Pons (tissue), 1 donor: ENCODE measurements around the gene GALT.

Experiments used
- DNase-seq: peaks from one replicate; pipeline ENCODE4 v3.0.0-alpha.2; 2016; ENCODE audit warnings: low spot score

GALT gene

DNA sequence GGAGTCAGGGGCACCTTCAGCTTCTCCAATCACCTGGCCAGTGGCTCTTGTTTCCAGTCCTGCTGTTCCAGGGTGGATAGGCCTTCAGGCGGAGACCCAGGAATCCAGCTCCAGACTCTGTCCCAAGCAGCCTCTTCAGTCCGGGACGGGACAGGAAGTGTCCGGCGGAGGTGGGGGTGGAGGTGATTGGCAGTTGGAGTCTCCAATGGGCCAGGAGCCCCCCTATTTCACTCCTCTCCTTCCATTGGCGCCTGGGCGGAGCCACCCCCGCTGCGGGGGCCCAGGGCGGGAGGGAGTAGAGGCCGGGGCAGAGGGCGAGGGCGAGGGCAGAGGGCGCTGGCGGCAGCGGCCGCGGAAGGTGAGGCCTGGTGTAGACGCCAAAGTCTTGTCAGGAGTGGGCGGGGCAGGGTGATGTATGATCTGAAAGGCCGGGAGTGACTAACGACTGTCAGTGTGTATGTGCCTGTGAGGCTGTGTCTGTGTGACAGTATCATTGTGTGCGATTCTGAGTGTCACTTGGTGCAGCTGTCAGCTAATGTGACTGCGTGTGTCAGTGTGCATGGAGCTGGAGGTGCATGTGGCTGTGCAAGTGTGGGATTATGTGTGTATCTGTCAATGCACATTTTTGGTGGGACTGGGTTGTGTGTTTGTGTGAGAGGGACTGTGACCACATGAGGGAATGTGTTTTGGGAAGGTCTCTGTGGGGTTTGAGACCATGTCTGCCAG, 5.6 kb downstream of the GALT start, which contains the start of gene IL11RA:
IL11RA (plus strand) TSS at position 310 of the 726 bp plus-strand sequence. CDS start 3,033 bp downstream, outside the sequence.
- peak; percentile 95 for DNase-seq

DNA sequence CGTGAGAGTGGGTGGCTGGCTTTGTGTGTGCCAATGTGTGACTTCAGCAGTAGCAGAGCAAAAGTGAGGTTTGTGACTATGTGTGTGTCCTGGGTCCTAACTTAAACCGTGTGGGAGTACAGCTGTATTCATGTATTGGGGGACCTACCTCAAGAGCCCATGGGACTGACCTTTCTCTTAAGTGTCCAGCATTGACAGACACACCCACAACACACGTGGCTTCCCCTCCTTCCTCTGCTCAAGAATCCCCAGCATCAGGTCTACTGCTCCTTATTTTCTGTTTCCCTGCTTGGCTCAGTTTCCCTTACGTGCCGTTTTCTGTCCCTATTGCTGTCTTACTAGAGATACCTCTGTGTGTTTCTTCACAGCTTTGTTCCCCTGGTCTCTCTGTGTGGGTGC, 6.1 kb downstream of the GALT start:
- DNase-seq: no peak

DNA sequence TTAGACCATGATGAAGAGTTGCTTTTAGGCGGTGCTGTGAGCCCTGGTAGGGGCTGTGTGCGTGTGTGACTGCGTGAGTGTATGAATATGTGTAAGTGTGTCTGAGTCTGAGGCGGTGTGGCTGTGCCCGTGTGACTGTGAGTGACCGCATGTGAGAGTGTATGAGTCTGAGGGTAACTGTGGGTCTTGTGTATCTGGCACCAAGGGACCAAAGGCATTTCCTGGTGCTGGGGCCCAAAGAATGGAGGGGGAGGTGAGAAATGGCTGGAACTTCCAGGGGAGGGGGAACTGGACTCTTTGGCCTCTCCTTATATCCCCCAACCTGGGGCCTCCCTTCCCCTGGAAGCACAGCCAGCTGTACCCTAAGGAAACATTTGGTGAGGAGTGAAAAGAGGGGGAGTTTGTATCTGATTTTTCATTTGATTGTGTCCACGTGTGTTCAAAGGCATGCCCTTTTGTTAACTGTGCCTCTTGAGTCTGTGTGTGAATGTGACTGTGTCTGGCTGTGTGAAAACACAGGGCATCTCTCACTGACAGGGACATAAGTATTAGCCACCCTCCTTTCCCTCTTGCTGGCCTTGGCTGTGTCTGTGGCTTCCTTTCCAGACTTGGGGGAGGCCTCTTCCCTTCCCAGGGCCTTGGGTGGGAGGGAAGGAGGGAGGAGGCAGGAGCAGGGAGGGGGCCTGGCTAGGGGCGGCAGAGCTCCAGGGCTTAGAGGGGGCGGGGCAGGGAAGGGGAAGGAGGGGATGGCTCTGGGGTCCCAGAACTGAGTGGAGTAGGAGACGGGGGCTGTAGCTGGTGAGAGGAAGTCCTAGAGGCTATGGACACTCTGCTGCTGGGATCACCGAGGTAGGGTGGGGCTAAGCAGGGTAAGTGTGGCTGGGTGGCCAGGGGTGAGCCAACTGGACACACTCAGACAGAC, 6.9 kb downstream of the GALT start:
- DNase-seq: no peak

DNA sequence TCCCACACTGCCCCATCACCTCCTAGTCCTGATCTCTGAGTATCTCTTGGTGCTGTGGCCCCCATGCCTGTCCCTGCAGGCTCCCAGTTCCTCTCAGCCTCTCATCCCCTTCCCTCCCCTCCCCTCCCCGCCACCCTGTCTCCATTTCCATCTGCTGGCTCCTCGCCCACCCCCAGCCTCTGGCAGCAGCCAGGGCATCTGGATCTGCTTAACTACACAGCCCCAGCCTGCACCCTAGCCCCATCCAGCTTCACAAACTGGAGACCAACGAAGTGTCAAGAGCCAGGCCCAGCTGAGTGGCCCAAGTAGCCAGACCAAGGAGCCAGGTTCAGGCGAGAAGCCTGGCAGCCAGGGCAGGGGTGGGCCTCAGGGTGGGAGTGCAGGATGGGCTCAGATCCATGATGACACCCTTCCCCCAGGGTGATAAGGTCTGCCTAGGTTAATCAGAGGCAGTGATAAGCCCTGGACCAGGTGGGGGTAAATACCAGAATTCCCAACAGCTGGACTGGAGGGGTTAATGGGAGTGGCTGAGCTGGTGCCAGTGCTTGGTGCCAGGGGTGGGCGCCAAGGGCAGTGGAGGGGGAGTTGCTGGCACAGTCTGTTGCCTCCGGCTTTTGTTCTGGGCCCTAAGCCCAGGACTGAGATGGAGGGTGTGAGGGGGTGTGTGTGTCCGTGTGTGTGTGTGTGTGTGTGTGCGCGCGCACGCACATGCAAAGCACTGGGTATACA, 8.0 kb downstream of the GALT start:
- DNase-seq: peak; percentile 68

DNA sequence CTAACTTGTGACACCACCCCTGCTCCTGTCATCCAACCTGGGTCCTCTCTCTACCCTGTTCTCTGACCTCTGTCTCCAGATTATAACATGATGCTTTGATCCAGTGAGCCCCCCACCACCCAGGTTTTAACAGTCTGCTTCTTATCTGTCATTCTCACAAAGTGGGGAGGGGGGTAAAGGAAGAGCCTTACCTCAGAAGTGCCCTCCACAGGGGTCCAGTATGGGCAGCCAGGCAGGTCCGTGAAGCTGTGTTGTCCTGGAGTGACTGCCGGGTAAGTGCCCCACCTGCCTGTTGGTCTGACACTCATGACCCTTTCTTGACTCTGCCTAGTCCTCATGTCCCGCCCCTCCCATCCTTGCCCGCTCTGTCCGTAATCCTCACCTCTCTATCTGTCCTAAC, 8.9 kb downstream of the GALT start:
- DNase-seq: no peak

DNA sequence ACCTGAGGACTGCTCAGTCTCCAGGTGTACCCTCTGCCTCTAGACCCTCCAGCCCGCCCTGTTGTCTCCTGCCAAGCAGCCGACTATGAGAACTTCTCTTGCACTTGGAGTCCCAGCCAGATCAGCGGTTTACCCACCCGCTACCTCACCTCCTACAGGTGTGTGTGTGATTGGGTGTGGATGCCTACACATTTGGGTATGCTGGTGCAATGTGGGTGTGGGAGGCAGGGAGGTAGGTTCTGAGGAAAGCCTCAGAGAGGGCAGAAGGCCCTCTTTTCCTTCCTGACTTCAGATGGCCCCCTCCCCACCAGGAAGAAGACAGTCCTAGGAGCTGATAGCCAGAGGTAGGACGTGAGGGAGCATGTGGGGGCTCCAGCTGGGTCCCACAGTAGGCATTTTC, 10.5 kb downstream of the GALT start:
- DNase-seq: no peak

DNA sequence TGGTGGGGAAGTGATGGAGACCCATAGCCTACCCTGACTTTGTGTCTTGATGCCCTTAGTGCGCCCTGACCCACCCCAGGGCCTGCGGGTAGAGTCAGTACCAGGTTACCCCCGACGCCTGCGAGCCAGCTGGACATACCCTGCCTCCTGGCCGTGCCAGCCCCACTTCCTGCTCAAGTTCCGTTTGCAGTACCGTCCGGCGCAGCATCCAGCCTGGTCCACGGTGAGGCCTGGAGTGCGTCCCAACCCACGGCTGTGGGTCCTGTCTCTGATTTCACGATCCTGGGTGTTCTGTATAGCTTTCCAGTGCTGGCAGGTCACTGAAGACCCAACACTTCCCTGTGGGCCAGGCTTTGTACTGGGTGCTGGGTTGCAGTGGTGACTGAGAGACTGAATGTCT, 12.0 kb downstream of the GALT start:
- DNase-seq: no peak

DNA sequence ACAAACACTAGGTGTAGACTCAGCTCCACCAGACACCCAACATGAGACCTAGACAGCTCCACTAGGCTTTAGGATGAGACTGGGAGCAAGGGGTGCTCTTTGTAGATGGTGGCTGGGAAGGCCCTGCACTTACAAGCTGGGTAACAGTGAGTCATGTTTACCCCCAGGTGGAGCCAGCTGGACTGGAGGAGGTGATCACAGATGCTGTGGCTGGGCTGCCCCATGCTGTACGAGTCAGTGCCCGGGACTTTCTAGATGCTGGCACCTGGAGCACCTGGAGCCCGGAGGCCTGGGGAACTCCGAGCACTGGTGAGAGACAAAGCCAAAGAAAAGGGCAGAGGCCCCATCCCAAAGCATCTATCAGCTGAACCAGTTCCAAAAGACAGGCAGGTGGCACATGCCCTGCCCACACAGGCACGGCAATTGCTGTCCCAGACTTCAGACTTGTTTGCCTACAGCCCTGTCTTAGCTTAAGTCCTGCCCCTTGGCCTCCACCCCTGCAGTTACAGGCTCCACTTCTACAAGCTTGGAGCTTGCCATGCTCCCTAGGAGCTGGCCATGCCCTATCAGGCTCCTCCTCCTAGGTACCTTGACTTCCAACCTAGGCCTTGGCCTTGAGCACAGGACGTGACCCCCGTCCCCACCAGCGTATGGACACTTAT, 13.2 kb downstream of the GALT start:
- DNase-seq: no peak

DNA sequence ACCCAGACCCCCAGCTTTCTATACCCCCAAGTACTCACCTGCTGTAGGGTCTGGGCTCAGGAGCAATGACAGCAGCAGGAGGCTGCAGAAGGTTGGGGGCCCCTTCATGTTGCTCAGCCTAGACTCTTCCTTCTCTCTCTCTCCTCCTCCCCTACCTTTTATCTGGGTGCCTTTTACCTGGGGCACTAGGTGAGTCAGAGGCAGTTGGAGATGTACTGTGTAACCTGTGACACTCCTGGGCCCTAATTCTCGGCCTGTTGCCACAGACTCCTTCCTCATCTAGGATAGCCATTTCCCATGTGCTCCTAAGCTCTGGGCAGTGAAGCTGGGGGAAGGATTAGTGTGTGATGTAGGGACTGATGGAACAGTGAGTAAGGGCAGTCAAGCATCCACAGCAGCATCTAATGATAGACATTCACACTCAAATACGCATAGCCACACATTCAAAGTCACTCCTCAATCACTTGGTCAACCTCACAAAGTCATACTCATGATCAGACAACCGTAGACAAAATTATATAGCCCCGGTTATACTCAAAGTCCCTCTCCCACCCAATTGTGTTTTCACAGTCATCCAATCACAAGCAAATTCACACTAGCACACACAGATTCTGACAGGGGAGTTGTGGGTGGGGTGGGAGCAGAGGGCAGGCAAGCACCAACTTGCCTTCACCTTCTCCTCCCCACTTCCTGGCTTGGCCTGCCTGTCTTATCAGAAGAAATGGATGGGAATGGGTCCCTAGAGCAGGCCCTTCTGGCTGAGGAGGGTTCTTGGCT, 16.2 kb downstream of the GALT start, which contains the start of gene CCL27:
CCL27 (minus strand) TSS at position 132 of the 777 bp plus-strand sequence; CDS start at position 108, 24 bp downstream.
- DNase-seq: no peak

DNA sequence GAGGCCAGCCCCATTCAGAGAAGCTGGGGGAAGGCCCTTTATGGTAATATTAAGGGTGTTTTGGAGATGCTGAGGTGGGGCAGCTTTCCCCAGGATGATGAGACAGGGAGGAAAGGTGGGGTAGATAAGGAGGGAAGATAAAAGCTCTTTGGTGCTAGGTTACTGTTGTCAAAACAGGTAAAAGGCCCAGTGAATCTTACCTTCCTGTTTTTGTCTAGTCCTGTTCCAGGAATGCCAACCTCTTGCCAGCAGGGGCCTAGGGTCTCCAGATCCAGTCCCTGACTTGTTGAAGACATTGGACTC, 16.8 kb downstream of the GALT start:
- DNase-seq: no peak

DNA sequence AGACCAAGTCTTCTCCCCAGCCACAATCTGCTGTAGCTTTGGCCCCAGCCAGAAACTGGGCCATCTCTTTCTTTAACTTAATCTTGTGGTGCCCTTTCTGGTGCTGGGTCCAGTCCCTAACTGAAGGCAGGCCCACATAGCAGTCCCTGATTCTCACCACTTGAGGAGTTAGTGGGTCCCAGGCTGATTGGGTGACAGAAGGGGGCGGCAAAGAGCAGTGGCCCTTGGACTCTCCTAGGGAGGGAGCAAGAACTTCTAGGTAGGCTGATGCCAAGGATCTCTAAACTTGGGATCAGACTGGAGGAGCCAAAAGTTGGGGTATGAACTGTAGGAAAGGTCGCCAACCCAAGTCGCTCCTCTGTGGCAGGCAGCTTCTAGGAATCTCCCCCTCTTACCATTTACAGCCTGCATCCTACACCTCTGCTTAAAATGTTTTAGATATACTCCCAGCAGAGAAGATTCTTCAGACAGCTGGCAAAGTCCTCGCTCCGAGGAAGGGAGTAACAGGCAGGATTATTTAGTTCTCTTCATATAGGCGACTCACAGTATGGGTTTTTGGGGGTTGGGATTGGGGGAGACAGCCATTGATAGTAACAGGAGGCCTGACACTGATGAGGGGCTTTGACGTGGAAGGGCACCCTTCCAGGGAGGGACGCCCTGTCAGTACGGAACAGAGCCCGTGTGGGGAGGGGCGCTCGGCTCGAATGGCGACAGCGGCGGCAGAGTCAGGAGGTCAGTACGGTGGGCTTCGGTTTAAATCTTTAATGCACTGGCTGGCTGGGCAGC, 18.0 kb downstream of the GALT start:
- DNase-seq: peak; percentile 83

DNA sequence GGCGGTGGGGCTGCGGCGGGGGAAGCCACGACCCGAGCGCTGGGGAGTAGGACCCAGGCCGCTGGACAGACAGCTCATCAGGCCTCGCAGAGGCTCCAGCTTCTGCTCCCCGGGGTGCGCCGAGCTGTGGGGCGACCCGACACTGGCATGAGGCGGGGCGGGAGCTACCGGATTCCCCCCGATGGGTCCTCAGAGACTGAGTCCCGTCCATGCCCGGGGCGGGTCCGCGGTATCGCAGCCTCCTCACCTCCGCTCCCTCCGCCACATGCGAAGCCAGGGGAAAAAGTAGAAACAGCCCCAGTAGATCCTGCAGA, 18.5 kb downstream of the GALT start:
- no peak for DNase-seq

DNA sequence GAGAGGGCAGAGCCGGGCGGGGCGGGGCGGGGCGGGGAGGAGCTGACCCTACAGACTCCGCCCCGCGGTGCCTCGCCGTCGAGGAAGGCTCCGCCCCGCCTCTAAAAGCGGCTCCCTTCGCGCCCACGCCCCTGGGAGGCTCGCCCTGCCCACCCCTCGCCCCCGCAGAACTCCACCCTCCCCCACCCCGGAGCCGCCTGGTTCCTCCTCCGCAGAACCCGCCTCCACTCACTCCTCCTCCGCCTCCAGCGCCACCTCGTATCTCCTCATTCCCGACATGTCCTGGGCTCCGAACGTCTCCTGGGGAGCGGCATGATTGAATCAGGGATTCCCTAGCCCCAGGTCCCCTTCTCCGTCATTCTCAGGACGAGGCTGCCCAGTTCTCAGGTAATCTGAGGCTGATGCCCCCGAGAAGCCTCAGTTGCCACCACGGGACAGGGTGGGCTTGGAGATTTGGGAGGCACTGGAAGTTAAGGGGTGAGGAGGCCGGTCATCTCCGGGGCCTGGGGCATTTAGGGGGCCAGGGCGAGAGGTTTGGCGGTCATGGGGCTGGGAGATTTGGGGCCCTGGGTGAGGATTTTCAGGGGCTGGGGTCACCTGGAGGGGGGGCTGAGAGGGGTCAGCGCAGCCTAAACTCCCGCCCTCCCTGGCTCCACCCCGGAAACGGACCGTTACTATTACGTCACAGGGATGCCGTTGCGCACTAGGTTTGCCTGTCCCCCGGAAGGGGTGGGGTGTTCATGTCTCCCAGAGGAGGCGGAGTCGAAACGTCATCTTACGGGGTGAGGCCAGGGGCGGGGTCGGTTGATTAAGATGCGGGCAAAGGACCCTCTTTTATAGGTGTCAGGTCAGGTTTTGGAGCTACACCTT, 19.1 kb downstream of the GALT start:
- peak; percentile 96 for DNase-seq

DNA sequence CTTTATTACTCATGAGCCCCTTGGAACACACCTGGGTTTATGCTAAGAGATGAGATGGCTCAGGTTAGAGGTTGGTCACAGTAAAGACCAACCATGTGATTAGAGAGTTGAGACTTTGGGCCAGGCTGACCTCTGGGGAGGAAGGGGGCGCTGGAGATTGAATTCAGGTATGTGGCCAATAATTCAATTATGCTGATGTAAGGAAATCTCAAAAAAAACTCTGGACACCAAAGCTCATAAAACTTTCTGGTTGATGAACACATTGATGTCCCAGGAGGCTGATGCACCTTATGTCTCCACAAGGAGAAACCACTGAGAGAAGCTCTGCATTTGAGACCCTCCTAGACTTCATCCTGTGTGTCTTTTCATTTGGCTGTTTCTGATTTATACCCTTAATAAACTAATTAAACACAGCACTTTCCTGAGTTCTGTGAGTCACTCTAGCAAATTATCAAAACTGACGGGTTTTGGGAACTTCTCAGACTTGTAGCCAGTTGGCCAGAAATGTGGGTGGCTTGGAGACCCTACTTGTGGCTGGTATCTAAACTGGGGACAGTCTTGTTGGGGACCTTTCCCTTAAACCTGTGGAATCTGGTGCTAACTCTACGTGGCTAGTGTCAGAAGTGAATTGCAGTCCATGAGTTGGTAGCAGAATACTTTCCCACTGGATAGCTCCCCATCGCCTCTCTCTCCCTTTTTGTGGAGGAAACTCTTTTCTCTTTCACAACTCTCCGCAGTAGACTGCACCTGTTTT, 23.5 kb downstream of the GALT start:
- no peak for DNase-seq

DNA sequence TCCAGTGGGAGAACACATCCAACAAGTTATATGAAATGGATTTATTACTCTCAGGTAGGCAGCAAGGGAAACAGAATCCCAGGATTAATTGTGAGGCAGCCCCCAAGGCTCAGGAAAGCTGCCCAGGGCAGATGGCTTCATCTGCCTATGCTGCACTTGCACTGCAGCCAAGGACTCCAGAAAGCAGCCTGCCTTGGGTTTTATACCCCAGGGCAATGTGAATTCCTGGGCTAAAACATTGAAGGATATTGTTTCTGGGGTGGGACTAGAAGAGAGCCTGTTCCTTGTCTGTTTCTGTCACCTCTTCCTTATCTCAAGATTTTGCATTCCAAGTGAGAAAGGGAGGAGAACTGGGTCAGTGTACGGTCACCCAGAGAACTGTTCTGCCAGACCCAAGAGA, 24.8 kb downstream of the GALT start:
- DNase-seq: no peak

DNA sequence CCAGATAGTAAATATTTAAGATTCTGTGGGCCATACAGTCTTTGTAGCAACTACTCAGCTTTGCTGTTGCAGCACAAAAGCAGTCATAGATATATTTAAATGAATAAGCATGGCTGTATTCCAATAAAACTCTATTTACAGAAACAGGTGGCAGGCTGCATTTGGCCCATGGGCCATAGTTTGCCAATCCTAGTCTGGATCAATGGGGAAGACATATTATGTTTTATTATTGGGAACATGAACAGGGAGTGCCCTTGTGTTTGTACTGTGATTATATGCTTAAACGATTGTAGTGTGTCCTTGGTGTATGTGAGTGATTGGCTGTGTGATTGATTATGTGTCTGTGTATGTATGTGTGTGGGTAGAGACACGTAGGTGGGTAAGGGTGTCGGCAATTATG, 28.0 kb downstream of the GALT start:
- DNase-seq: no peak

DNA sequence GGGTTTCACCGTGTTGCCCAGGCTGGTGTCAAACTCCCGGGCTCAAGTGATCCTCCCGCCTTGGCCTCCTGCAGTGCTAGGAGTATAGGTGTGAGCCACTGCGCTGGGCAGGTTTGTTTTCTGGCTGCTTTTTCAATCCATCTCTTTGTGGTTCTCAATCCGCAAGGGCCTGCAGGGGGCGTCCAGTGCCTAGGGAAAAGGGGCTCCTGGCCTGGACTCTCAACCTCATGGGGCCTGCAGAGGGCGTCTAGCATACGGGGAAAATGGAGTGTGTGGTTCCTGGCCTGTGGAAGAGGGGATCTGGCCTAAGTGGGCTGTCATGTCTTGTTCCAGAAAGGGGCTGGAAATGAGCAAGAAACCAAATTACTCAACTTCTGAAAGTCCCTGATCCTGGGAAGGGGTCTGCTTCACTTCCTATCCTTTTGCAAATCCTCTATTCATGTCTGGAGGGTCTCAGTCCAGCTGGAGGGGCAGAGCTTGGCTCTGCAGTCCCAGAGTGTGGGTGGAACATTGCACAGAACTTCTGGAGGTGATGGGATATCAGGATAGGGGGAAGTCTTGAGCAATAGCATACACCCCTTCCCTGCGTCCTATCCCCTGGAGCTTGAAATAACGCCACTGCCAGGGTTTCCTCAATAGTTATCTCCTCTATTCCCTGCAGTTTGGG, 28.7 kb downstream of the GALT start:
- peak; percentile 37 for DNase-seq

DNA sequence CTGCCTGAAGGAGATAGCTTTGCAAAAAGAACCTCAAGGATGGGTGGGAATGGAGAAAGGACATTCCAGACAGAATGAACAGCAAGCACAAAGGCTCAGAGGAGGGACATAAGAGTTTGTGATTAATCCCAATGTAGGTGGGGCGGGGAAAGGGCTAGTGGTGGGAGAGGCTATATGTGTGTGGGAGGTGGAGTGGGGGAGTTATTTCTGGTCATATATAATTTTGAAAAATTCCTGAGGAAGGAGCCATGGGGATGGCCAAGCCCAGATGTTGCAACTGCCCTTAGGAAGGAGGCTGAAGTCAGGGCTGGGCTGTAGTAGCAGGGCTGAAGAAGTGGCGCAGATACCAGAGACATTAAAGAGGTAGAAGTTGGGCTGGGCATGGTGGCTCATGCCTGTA, 29.4 kb downstream of the GALT start:
- no peak for DNase-seq
